ENCODE results near the gene CEP83. TPM values are rescaled to one million over a fixed set of nuclear protein-coding genes. Genes with fewer than 3 reads are reported as not detected.

CEP83 gene
- 10 to 100 TPM in 3 of 4 donors, 1 to 10 TPM in 1; 7.9 to 25.9 (median 11.4) TPM for total RNA-seq

GRCh38 chr12:94459728-94460615 is at the start of gene CEP83:
CEP83 (minus strand) TSS chr12:94459867; CDS start chr12:94412490, 47,377 bp downstream.
- H3K27ac ChIP-seq = peak within 1 kb of the TSS; percentile 91 to 94 (median 93)
- peak within 1 kb of the TSS; percentile 79 to 96 (median 82) for H3K4me3 ChIP-seq
- peak in 1 of 6 experiments; percentile 12 for TF ChIP-seq CTCF (IDR thresholded peaks at IDR 0.05)
- TF ChIP-seq POLR2A (IDR thresholded peaks at IDR 0.05) = peak in 3 of 4 donors; percentile 74 to 88 (median 79)
- 0% methylated on average over 36 to 40 of the region's 77 CpGs for WGBS, 2 donors
- no peaks in the 10 kb centered on the region for H3K9me3 ChIP-seq
- no peaks in the 10 kb centered on the region for H3K27me3 ChIP-seq
- intact Hi-C loops (cut with DNase I) = no loop called here
- peak; percentile 76 for DNase-seq
- peaks cover 0 to 27% (median 17%) of the 10 kb centered on the region in 3 donors for H3K4me1 ChIP-seq
- peaks cover 0 to under 1% (median 0%) of the 10 kb centered on the region in 3 donors for H3K36me3 ChIP-seq

GRCh38 chr12:94509317-94509716 is 49.6 kb upstream of the CEP83 start:
- TF ChIP-seq CTCF (IDR thresholded peaks at IDR 0.05) = no peak
- no peak for TF ChIP-seq POLR2A (IDR thresholded peaks at IDR 0.05)
- 73 to 83% methylated on average over 3 of the region's 3 CpGs for WGBS, 2 donors
- Histone ChIP-seq H3K36me3 (no peaks in the 10 kb centered on the region), H3K4me1 (no peaks in the 10 kb centered on the region), H3K27me3 (no peaks in the 10 kb centered on the region), H3K27ac (no peak overlapping the region), H3K4me3 (no peak overlapping the region), H3K9me3 (no peaks in the 10 kb centered on the region)
- no peak for DNase-seq
- intact Hi-C loops (cut with DNase I) = no loop called here

GRCh38 chr12:94507455-94507854 is 47.8 kb upstream of the CEP83 start:
- H3K4me1 ChIP-seq = no peaks in the 10 kb centered on the region
- intact Hi-C loops (cut with DNase I) = no loop called here
- H3K27me3 ChIP-seq = no peaks in the 10 kb centered on the region
- TF ChIP-seq POLR2A (IDR thresholded peaks at IDR 0.05) (no peak), CTCF (IDR thresholded peaks at IDR 0.05) (no peak)
- peaks cover 0 to 2% (median 0%) of the 10 kb centered on the region in 3 donors for H3K9me3 ChIP-seq
- H3K27ac ChIP-seq = no peak overlapping the region
- H3K4me3 ChIP-seq = no peak overlapping the region
- H3K36me3 ChIP-seq = no peaks in the 10 kb centered on the region
- no peak for DNase-seq
- 69 to 85% methylated on average over 3 of the region's 3 CpGs for whole genome bisulfite sequencing, 2 donors

GRCh38 chr12:94504386-94504785 is 44.7 kb upstream of the CEP83 start:
- Histone ChIP-seq H3K27ac (no peak overlapping the region), H3K4me1 (no peaks in the 10 kb centered on the region), H3K27me3 (no peaks in the 10 kb centered on the region), H3K4me3 (no peak overlapping the region), H3K36me3 (no peaks in the 10 kb centered on the region), H3K9me3 (peaks cover 0 to 4% (median 0%) of the 10 kb centered on the region in 3 donors)
- DNase-seq = no peak
- WGBS, 2 donors = 80 to 82% methylated on average over 1 of the region's 1 CpG
- intact Hi-C loops (cut with DNase I) = no loop called here
- no peak for TF ChIP-seq POLR2A (IDR thresholded peaks at IDR 0.05)
- no peak for TF ChIP-seq CTCF (IDR thresholded peaks at IDR 0.05)

- H3K9me3 ChIP-seq = peaks cover 0 to 4% (median 0%) of the 10 kb centered on the region in 3 donors
- TF ChIP-seq CTCF (IDR thresholded peaks at IDR 0.05) = no peak
- H3K36me3 ChIP-seq = no peaks in the 10 kb centered on the region
- H3K27me3 ChIP-seq = no peaks in the 10 kb centered on the region
- intact Hi-C loops (cut with DNase I) = no loop called here
- DNase-seq = no peak
- no peaks in the 10 kb centered on the region for H3K4me1 ChIP-seq
- H3K27ac ChIP-seq = no peak overlapping the region
- H3K4me3 ChIP-seq = no peak overlapping the region
- 47 to 100% methylated on average over 1 of the region's 1 CpG for WGBS, 2 donors
Observed at GRCh38 chr12:94503619-94504018, 44.0 kb upstream of the CEP83 start.
